ENCODE data around the gene IER5. TPM values are rescaled to one million over a fixed set of nuclear protein-coding genes. Genes with fewer than 3 reads are reported as not detected.

Gene IER5
- total and polyA plus RNA-seq, 2 of the 13 experiments (the other 11 are each of a cell fraction or from before 2014, with no cell fraction given) = 2.5 to 3.5 TPM

DNA sequence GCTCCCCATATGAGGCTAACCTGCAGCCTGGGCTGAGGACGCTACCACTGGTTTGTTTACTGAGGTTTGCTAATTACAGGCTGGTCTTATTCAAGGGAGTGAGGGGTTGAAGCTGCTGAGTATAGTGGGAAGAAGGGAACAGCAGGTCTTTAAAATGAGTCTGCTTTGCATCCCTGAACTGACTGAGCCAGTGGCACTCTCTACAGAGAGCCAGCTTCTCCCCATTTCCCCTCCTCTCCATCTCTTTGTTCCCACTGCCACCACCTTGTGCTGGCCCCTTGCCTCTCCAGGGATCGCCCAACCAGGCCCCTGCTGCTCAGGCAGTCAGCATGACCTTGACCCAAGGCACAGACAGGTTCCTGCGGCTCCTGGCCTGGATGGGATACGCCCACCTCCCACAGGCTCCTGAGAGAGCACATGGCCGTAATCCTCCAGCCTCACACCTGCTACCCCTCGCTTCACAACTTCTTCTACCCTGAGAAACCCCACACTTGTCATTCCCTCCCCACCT lies 45.0 kb downstream of the IER5 start (continued):
- TF ChIP-seq, protein P1, sequence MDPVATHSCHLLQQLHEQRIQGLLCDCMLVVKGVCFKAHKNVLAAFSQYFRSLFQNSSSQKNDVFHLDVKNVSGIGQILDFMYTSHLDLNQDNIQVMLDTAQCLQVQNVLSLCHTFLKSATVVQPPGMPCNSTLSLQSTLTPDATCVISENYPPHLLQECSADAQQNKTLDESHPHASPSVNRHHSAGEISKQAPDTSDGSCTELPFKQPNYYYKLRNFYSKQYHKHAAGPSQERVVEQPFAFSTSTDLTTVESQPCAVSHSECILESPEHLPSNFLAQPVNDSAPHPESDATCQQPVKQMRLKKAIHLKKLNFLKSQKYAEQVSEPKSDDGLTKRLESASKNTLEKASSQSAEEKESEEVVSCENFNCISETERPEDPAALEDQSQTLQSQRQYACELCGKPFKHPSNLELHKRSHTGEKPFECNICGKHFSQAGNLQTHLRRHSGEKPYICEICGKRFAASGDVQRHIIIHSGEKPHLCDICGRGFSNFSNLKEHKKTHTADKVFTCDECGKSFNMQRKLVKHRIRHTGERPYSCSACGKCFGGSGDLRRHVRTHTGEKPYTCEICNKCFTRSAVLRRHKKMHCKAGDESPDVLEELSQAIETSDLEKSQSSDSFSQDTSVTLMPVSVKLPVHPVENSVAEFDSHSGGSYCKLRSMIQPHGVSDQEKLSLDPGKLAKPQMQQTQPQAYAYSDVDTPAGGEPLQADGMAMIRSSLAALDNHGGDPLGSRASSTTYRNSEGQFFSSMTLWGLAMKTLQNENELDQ (CRISPR knock-in tag; IDR thresholded peaks at IDR 0.05; ENCODE audit: borderline replicate concordance) = no peak
- TF ChIP-seq KLF15 (CRISPR knock-in tag; IDR thresholded peaks at IDR 0.05; ENCODE audit: borderline replicate concordance) (no peak), NFYB (CRISPR knock-in tag; IDR thresholded peaks at IDR 0.05) (no peak), NFE2 (CRISPR knock-in tag; IDR thresholded peaks at IDR 0.05) (no peak), ZNF468 (CRISPR knock-in tag; IDR thresholded peaks at IDR 0.05) (no peak), NFKBIZ (CRISPR knock-in tag; IDR thresholded peaks at IDR 0.05) (no peak), TCF12 (IDR thresholded peaks at IDR 0.05) (no peak), TCF12 (CRISPR knock-in tag; IDR thresholded peaks at IDR 0.05) (no peak), SATB2 (CRISPR knock-in tag; IDR thresholded peaks at IDR 0.05) (no peak), ZNF850 (CRISPR knock-in tag; conservative IDR thresholded peaks at IDR 0.05) (no peak), ZNF615 (CRISPR knock-in tag; IDR thresholded peaks at IDR 0.05; ENCODE audit: borderline replicate concordance) (no peak)
- TF ChIP-seq, protein P2, sequence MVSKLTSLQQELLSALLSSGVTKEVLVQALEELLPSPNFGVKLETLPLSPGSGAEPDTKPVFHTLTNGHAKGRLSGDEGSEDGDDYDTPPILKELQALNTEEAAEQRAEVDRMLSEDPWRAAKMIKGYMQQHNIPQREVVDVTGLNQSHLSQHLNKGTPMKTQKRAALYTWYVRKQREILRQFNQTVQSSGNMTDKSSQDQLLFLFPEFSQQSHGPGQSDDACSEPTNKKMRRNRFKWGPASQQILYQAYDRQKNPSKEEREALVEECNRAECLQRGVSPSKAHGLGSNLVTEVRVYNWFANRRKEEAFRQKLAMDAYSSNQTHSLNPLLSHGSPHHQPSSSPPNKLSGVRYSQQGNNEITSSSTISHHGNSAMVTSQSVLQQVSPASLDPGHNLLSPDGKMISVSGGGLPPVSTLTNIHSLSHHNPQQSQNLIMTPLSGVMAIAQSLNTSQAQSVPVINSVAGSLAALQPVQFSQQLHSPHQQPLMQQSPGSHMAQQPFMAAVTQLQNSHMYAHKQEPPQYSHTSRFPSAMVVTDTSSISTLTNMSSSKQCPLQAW (CRISPR knock-in tag; IDR thresholded peaks at IDR 0.05) = no peak
- TF ChIP-seq, protein P3, sequence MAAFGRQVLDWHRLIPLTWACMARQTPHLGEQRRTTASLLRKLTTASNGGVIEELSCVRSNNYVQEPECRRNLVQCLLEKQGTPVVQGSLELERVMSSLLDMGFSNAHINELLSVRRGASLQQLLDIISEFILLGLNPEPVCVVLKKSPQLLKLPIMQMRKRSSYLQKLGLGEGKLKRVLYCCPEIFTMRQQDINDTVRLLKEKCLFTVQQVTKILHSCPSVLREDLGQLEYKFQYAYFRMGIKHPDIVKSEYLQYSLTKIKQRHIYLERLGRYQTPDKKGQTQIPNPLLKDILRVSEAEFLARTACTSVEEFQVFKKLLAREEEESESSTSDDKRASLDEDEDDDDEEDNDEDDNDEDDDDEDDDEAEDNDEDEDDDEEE (CRISPR knock-in tag; IDR thresholded peaks at IDR 0.05) = no peak
- TF ChIP-seq, protein P4, sequence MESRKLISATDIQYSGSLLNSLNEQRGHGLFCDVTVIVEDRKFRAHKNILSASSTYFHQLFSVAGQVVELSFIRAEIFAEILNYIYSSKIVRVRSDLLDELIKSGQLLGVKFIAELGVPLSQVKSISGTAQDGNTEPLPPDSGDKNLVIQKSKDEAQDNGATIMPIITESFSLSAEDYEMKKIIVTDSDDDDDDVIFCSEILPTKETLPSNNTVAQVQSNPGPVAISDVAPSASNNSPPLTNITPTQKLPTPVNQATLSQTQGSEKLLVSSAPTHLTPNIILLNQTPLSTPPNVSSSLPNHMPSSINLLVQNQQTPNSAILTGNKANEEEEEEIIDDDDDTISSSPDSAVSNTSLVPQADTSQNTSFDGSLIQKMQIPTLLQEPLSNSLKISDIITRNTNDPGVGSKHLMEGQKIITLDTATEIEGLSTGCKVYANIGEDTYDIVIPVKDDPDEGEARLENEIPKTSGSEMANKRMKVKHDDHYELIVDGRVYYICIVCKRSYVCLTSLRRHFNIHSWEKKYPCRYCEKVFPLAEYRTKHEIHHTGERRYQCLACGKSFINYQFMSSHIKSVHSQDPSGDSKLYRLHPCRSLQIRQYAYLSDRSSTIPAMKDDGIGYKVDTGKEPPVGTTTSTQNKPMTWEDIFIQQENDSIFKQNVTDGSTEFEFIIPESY (CRISPR knock-in tag; IDR thresholded peaks at IDR 0.05) = no peak
- TF ChIP-seq, protein P5, sequence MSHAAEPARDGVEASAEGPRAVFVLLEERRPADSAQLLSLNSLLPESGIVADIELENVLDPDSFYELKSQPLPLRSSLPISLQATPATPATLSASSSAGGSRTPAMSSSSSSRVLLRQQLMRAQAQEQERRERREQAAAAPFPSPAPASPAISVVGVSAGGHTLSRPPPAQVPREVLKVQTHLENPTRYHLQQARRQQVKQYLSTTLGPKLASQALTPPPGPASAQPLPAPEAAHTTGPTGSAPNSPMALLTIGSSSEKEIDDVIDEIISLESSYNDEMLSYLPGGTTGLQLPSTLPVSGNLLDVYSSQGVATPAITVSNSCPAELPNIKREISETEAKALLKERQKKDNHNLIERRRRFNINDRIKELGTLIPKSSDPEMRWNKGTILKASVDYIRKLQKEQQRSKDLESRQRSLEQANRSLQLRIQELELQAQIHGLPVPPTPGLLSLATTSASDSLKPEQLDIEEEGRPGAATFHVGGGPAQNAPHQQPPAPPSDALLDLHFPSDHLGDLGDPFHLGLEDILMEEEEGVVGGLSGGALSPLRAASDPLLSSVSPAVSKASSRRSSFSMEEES (CRISPR knock-in tag; IDR thresholded peaks at IDR 0.05) = no peak; the same call in 1 of the 2 replicates
- TF ChIP-seq, protein P6, sequence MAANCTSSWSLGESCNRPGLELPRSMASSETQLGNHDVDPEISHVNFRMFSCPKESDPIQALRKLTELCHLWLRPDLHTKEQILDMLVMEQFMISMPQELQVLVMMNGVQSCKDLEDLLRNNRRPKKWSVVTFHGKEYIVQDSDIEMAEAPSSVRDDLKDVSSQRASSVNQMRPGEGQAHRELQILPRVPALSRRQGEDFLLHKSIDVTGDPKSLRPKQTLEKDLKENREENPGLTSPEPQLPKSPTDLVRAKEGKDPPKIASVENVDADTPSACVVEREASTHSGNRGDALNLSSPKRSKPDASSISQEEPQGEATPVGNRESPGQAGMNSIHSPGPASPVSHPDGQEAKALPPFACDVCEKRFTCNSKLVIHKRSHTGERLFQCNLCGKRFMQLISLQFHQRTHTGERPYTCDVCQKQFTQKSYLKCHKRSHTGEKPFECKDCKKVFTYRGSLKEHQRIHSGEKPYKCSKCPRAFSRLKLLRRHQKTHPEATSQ (CRISPR knock-in tag; IDR thresholded peaks at IDR 0.05; ENCODE audit: borderline replicate concordance) = no peak
- TF ChIP-seq, protein P7, sequence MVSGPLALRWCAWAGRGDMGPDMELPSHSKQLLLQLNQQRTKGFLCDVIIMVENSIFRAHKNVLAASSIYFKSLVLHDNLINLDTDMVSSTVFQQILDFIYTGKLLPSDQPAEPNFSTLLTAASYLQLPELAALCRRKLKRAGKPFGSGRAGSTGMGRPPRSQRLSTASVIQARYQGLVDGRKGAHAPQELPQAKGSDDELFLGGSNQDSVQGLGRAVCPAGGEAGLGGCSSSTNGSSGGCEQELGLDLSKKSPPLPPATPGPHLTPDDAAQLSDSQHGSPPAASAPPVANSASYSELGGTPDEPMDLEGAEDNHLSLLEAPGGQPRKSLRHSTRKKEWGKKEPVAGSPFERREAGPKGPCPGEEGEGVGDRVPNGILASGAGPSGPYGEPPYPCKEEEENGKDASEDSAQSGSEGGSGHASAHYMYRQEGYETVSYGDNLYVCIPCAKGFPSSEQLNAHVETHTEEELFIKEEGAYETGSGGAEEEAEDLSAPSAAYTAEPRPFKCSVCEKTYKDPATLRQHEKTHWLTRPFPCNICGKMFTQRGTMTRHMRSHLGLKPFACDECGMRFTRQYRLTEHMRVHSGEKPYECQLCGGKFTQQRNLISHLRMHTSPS (CRISPR knock-in tag; IDR thresholded peaks at IDR 0.05; ENCODE audit: low read depth) = no peak
